KG1 (cell line): Measurements from ENCODE around the gene CFAP58.
"Not testable (repeated sequence)": the region's sequence is repeated elsewhere in the genome, so short reads cannot be mapped to it uniquely, and the experiment has no call there.

ENCODE experiments used
- DNase-seq: peaks from one replicate; lab custom pipeline; 2025; lab: John Stamatoyannopoulos, UW

CFAP58 gene

DNA sequence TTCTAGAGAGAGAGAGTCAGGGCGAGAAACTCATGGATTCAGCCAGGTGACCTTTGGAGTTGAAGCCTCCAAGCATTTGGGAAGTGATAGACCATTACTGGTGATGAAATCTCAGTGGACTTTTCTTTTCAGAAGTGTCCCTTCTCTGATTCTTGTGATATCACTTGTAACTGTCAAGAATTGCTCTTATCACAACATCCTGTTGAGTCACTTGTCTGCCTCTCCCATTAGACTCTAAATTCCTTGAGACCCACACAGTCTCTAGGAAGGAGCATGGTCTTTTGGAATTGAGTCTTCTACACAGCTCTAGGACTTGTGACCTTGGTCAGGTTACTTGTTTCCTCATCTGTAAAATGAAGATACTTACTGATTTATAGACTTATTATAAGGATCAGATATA is 81.0 kb downstream of the CFAP58 start:
- DNase-seq, result no peak

DNA sequence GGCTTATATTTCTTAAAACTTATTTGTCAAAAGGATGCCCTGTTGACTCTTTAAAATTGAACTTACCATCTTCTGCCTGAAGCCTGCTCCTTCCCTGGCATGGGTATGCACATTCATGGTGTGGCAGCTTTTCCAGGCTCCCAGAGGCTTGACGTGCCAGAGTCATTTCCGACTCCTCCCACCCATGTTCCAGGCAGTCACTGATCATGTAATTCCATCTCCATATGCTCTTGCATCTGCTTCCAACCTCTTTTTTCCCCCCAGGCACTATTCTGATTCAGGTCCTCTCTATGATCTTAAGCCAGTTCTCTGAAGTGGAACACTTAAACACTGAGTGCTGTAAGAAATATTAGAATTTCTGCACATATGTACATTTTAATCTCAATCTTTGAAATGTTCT is 82.2 kb downstream of the CFAP58 start:
- no peak for DNase-seq

DNA sequence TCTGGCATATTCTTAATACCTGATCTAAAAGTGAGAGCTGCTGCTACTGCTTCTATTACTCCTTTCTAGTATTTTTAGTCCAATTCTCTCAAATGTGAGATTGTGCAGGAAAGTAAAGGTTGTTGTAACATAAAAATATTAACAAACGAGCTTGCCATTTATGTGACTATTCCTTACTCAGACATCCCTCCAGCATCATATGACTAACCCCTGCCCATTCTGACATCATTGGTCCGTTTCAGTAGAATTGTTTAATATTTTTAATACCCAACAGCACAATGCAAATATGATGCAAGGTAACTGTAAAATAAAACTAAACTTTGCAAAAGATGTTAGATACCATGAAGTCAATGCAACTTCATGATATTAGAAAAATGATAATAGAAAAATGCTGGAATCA is 83.6 kb downstream of the CFAP58 start:
- no peak for DNase-seq

GRCh38 chr10:104440221-104440620 is 86.6 kb downstream of the CFAP58 start:
- no peak for DNase-seq

DNA sequence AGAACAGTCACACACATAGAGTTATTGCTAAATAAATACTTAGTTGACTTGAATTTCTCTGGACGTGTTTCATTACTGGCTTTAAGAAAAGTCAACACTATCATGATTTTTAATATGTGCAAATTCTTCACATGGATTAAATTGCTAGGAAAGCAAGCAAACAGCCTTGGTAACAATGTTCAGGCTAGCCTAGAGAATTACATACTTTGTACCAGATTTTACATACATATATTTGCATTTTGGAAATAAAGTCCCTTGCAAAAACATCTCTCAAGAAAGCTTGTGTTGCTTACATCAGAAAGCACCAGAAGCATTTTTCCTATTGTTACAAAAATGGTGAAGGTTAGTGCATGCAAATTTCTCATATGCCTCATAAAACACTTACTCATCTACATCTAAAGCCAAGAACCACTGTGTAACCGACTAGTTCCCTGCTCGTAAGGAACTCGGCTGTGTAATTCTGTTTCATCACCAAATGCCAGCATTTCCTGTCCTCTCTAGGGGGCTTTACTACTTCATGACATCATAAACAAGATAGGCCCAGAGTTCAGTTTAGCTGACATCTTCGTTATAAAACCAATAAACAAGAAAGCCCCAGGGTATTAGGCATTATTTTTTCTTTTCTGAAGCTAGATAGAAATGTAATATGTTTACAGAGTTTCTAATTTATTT is 87.8 kb downstream of the CFAP58 start:
- no peak for DNase-seq

DNA sequence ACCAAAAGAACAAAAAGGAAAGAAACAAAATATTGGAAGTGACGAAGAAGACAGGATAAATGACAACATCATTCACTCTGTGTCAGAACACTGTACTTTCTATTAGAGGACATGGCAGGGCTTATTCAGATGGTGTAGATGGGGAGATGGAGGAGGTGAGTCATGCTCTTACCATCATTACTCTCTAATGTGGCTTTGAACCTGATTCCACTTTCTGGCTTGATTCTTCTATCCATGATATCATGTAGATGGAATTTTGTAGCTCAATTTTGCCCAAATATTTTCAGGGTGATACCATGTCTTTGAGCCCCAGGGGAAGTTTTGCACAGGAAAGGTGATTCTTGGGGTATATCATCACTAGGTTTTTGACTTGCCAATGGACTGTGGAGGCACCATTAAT is 91.7 kb downstream of the CFAP58 start:
- DNase-seq, result no peak

DNA sequence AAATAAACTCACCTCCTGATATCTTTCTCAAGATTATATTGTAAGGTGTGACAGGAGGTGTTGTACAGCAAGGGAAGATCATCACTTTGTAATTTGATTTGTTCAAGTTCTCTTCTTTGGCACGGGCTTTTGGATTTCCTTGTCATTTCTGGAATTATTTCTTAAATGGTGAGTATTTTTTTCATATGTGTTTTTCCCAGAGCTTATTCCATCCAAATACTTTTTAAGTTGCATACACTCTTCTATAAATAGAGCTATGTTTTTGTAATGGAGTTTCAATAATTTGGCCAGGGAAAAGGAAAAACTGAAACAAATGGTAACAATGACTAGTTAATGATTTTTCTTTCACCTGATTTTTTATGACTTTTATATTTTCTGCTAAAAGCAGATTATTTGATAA is 92.5 kb downstream of the CFAP58 start:
- no peak for DNase-seq

GRCh38 chr10:104447331-104447730 is 93.7 kb downstream of the CFAP58 start:
- no peak for DNase-seq

GRCh38 chr10:104447906-104448305 is 94.3 kb downstream of the CFAP58 start:
- no peak for DNase-seq

DNA sequence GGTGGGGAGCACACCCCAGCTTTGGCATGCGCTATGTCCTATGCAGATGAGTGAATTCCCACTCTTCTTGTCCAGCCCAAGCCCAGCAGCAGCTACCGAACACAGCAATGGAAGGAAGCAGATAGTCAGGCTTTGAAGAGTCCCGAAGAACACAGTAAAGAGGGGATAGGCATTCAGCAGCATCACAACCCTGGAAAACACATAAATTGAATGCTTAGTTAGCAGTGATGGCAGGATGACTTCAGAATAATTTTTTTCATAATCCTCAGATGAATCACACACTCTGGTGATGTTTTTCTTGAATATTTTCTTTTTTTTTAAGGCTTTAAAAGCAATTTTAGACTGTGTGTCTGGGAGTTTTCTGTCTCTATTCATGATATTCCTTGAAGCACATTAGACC is 95.8 kb downstream of the CFAP58 start:
- DNase-seq, result no peak

GRCh38 chr10:104450490-104450889 is 96.9 kb downstream of the CFAP58 start:
- DNase-seq, result no peak

DNA sequence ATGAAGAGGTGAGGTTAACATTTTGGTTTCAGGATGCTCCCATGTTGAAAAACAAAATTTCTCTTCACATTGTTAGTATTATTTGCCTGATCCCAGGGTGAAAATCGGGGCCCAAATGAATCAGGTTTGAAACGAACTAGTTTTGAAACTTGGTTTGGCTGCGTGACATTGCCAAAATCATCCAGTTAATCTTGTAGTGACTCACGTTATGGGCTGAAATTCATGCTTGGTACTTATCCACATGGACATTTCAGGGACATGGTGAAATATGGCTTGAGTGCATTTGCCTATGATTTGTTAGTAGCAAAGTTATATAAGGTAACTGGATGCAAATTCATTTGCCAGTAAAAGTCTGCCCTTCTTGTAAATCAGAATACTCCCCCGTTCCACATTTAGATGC is 97.3 kb downstream of the CFAP58 start:
- DNase-seq, result no peak

DNA sequence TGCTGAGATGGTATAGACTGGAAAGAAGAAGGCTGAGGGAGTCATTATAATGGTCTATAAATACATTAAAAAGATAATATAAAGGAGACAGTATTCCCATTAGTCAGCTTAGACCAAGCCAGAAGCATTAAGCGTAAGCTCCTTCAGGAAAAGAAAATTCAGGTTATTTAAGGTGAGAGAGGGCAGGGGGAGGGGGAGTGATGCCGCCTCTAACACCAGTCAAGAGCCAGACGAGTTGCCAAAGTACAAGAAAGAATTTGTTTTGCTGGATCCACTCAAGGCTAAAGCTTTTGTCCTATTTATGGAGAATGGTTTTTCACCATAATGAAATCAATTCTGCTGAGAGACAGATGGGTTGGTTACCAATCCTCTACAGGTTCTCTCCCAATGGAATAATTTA is 99.3 kb downstream of the CFAP58 start:
- DNase-seq, result no peak

- DNase-seq, result no peak
Observed at GRCh38 chr10:104456802-104457542, 103.3 kb downstream of the CFAP58 start.

GRCh38 chr10:104457543-104457828 is 103.9 kb downstream of the CFAP58 start:
- DNase-seq, result no peak

GRCh38 chr10:104465575-104465974 is 111.9 kb downstream of the CFAP58 start:
- DNase-seq, result not testable (repeated sequence)

- not testable (repeated sequence) for DNase-seq
Observed at GRCh38 chr10:104468818-104469217, 115.2 kb downstream of the CFAP58 start.

GRCh38 chr10:104472505-104472904 is 118.9 kb downstream of the CFAP58 start:
- DNase-seq, result no peak

- DNase-seq, result no peak
Observed at GRCh38 chr10:104472957-104473745, 119.5 kb downstream of the CFAP58 start.

DNA sequence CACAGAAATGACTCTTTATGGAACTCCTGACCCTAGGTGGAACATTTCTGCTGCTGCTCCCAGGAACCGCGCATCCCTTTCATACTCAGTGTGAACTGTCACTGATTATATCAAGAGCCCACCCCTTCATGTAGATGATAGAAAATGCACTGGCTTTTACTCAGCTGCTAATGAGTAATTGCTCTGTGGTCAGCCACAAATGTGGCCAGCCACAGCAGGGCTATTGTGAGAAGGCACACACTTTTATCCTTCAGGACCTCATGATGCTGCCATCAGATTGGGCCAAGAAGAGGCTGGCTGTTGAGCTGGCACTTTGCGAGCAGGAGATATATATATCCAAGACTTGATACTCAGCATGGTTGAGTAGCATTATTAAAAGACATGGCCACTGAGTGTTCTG is 124.7 kb downstream of the CFAP58 start:
- no peak for DNase-seq

GRCh38 chr10:104479906-104480593 is 126.4 kb downstream of the CFAP58 start:
- no peak for DNase-seq

GRCh38 chr10:104480797-104481196 is 127.2 kb downstream of the CFAP58 start:
- DNase-seq, result no peak

- DNase-seq, result no peak
Observed at GRCh38 chr10:104483582-104483981, 129.9 kb downstream of the CFAP58 start.
